GM12878 (cell line): ENCODE data around the gene ING5. TPM values are rescaled to one million over a fixed set of nuclear protein-coding genes. Genes with fewer than 3 reads are reported as not detected.

Experiments used
- ATAC-seq: fragments of 200-7000 bp; cut with Tn5 transposase; 3 replicates; pipeline ENCODE4 v1.9.1; 2020; ENCODE audit warnings: mild to moderate bottlenecking, moderate library complexity
- BruUV-seq: library from RNA; stranded (reverse); fragments of 400-500 nt; replicated peaks from 2 replicates; lab custom pipeline; 2021; lab: Mats Ljungman, UMichigan
- CTCF ChIA-PET: fragments of 300-600 bp; sonication (Branson Sonifier 250); formaldehyde crosslinking; extraction: SDS; loops from one replicate; lab custom pipeline; 2021; ENCODE audit warnings: inconsistent platforms; lab: Yijun Ruan, JAX
- POLR2A ChIA-PET: fragments of 350-600 bp; formaldehyde crosslinking; extraction: SDS; loops from one replicate; lab custom pipeline; 2021; ENCODE audit warnings: inconsistent platforms; lab: Charles Lee
- RAD21 ChIA-PET: fragments of 300-600 bp; sonication (Branson Sonifier 250); formaldehyde crosslinking; loops from one replicate; lab custom pipeline; 2023; ENCODE audit warnings: antibody characterized with exemption; ENCODE audit not compliant: unreplicated experiment; lab: Charles Lee
- SMC1A ChIA-PET: fragments of 300-600 bp; sonication (Branson Sonifier 250); formaldehyde crosslinking; loops from one replicate; lab custom pipeline; 2023; ENCODE audit not compliant: unreplicated experiment, uncharacterized antibody; lab: Charles Lee
- DNase-seq: peaks from one replicate; pipeline ENCODE4 v3.0.0-alpha.2; 2011; ENCODE audit warnings: low read depth, low spot score
- FAIRE-seq: peaks from 3 replicates; lab custom pipeline; 2011; peaks lifted over from hg19 to GRCh38; lab: Jason Lieb, UNC
- H2AFZ ChIP-seq: 2 replicates; pipeline ENCODE4 v1.6.0; 2011; ENCODE audit warnings: low read depth, low read length, control low read depth; ENCODE audit not compliant: control insufficient read depth
- H3K27ac ChIP-seq: 2 replicates; pipeline ENCODE4 v1.5.1; 2011; ENCODE audit warnings: control low read depth; ENCODE audit not compliant: control insufficient read depth, insufficient read depth
- H3K27me3 ChIP-seq, 2 experiments: replicated peaks in 1 of 2; 2 replicates each; pipeline versions ENCODE4 v1.6.0 to v1.6.1; 2011; ENCODE audit warnings: low read length in 1 of 2; ENCODE audit not compliant: control insufficient read depth in 2 of 2, insufficient read depth in 2 of 2
- H3K36me3 ChIP-seq, 2 experiments: 2 replicates each; pipeline ENCODE4 v1.5.1; 2011; ENCODE audit warnings: low read length in 1 of 2; ENCODE audit not compliant: control insufficient read depth in 2 of 2, insufficient read depth in 2 of 2
- H3K4me1 ChIP-seq: 2 replicates; pipeline ENCODE4 v1.6.1; 2011; ENCODE audit warnings: mild to moderate bottlenecking, low read length, moderate library complexity, mixed read lengths; ENCODE audit not compliant: control insufficient read depth, insufficient read depth
- H3K4me2 ChIP-seq: 2 replicates; pipeline ENCODE4 v1.6.0; 2011; ENCODE audit warnings: control low read depth; ENCODE audit not compliant: control insufficient read depth, insufficient read depth
- H3K4me3 ChIP-seq: fragments of 200-600 bp; sonication (generic); 2 replicates; pipeline ENCODE4 v1.5.1; 2016
- H3K79me2 ChIP-seq: 2 replicates; pipeline ENCODE4 v1.6.0; 2011; ENCODE audit warnings: low read length; ENCODE audit not compliant: control insufficient read depth, insufficient read depth
- H3K9ac ChIP-seq: 2 replicates; pipeline ENCODE4 v1.8.0; 2011; ENCODE audit warnings: low read length, control low read depth, mixed read lengths; ENCODE audit not compliant: control insufficient read depth, insufficient read depth
- H3K9me3 ChIP-seq: replicated peaks from 3 replicates; pipeline ENCODE4 v1.5.1; 2011; ENCODE audit warnings: mild to moderate bottlenecking, low read length; ENCODE audit not compliant: control insufficient read depth, insufficient read depth
- H4K20me1 ChIP-seq: 2 replicates; pipeline ENCODE4 v1.6.0; 2011; ENCODE audit not compliant: control insufficient read depth, insufficient read depth
- ASH2L ChIP-seq: fragments of 300-600, 200-600 bp; sonication (generic); IDR thresholded peaks from 2 replicates; pipeline ENCODE4 v1.6.1; 2017; ENCODE audit warnings: low read depth, mild to moderate bottlenecking, borderline replicate concordance
- ATF7 ChIP-seq: fragments of 450-650 bp; IDR thresholded peaks from 2 replicates; pipeline ENCODE4 v1.6.1; 2016; ENCODE audit warnings: low read depth, mild to moderate bottlenecking
- BCL3 ChIP-seq: IDR thresholded peaks from 2 replicates; pipeline ENCODE4 v1.6.1; 2011; ENCODE audit warnings: borderline replicate concordance, low read depth, mild to moderate bottlenecking, moderate library complexity, low read length; ENCODE audit not compliant: insufficient read depth, poor library complexity, severe bottlenecking
- BMI1 ChIP-seq: fragments of 450-650 bp; IDR thresholded peaks from 2 replicates; pipeline ENCODE4 v1.6.1; 2016; ENCODE audit warnings: mild to moderate bottlenecking, moderate library complexity, borderline replicate concordance
- EP300 ChIP-seq, 2 experiments: fragments of 150-350 bp in 1 of 2; IDR thresholded peaks; 2 replicates each; pipeline ENCODE4 v1.6.1; 2011 to 2012; ENCODE audit warnings: low read depth in 2 of 2, low read length in 2 of 2, borderline replicate concordance in 1 of 2, improper control_type of control experiment in 1 of 2, inconsistent platforms in 1 of 2; ENCODE audit not compliant: control insufficient read depth in 1 of 2
- ESRRA ChIP-seq: IDR thresholded peaks from 2 replicates; pipeline ENCODE4 v1.6.1; 2012; ENCODE audit warnings: mild to moderate bottlenecking, low read length, improper control_type of control experiment
- ETV6 ChIP-seq, 2 experiments: fragments of 450-650 bp in 1 of 2; IDR thresholded peaks in 1 of 2; conservative IDR thresholded peaks in 1 of 2; 2 replicates each; pipeline ENCODE4 v1.6.1; 2014; ENCODE audit warnings: antibody characterized with exemption in 1 of 2, borderline replicate concordance in 1 of 2, low read depth in 1 of 2, mild to moderate bottlenecking in 1 of 2, moderate library complexity in 1 of 2
- FOS ChIP-seq: IDR thresholded peaks from 3 replicates; pipeline ENCODE4 v1.6.1; 2011; ENCODE audit warnings: borderline replicate concordance; ENCODE audit not compliant: insufficient read length; ENCODE audit errors: extremely low read depth
- HDAC2 ChIP-seq: fragments of 200-600 bp; sonication (generic); IDR thresholded peaks from 2 replicates; pipeline ENCODE4 v1.6.1; 2017
- HSF1 ChIP-seq: fragments of 150-350 bp; IDR thresholded peaks from 2 replicates; pipeline ENCODE4 v1.6.1; 2014; ENCODE audit warnings: mild to moderate bottlenecking, low read depth, low read length
- IRF3 ChIP-seq: fragments of 450-650 bp; IDR thresholded peaks from 2 replicates; pipeline ENCODE4 v1.6.1; 2014; ENCODE audit warnings: mild to moderate bottlenecking
- SKIL ChIP-seq: fragments of 450-650 bp; IDR thresholded peaks from 2 replicates; pipeline ENCODE4 v1.6.1; 2017; ENCODE audit warnings: mild to moderate bottlenecking, low read depth, inconsistent platforms; ENCODE audit not compliant: poor library complexity, severe bottlenecking
- SMC3 ChIP-seq: IDR thresholded peaks from 2 replicates; pipeline ENCODE4 v1.6.1; 2011; ENCODE audit warnings: low read length, improper control_type of control experiment, borderline replicate concordance
- SPI1 ChIP-seq: IDR thresholded peaks from 2 replicates; pipeline ENCODE4 v1.6.1; 2011; ENCODE audit warnings: low read depth, mild to moderate bottlenecking, low read length, moderate library complexity, borderline replicate concordance; ENCODE audit not compliant: insufficient read depth
- STAT1 ChIP-seq: fragments of 450-650 bp; conservative IDR thresholded peaks from 2 replicates; pipeline ENCODE4 v1.6.1; 2014; ENCODE audit warnings: antibody characterized with exemption, mild to moderate bottlenecking
- YY1 ChIP-seq: IDR thresholded peaks from 2 replicates; pipeline ENCODE4 v1.6.1; 2011; ENCODE audit warnings: low read depth, mild to moderate bottlenecking, low read length
- ZNF217 ChIP-seq: fragments of 450-650 bp; IDR thresholded peaks from 2 replicates; pipeline ENCODE4 v1.6.1; 2017; ENCODE audit warnings: antibody characterized with exemption, mild to moderate bottlenecking
- ZNF622 ChIP-seq: fragments of 450-650 bp; IDR thresholded peaks from 2 replicates; pipeline ENCODE4 v1.6.1; 2017; ENCODE audit warnings: mild to moderate bottlenecking, inconsistent platforms
- WGBS: methylation state at CpG from one replicate; pipeline ENCODE4 v1.1.6; 2016; ENCODE audit warnings: low lambda C conversion rate; ENCODE audit not compliant: insufficient replicate concordance, insufficient coverage; ENCODE audit errors: missing lambda C conversion rate; 5-methylcytosine and 5-hydroxymethylcytosine counted together
- in situ Hi-C: fragments of 300-500 bp; cut with MboI; formaldehyde crosslinking; loops from 9 replicates; pipeline ENCODE4 v1.14.3; 2018; ENCODE audit warnings: mixed read lengths
- intact Hi-C: fragments of 100-400 bp; cut with micrococcal nuclease; formaldehyde crosslinking; loops from one replicate; pipeline ENCODE4 v1.14.2; 2022; ENCODE audit not compliant: unreplicated experiment
- polyA plus RNA-seq, 11 experiments: library from polyadenylated mRNA; depleted of rRNA in 4 of 11; unstranded in 6 of 11; stranded (reverse) in 5 of 11; fragments of >200 nt; fragmentation: Nextera tagmentation in 4 of 11; fragmentation: Illumina TruSeq in 1 of 11; extraction: Ambion mirVana in 4 of 11; extraction: Trizol in 1 of 11; gene quantifications; 1 replicate in 1 of 11; 2 replicates in 10 of 11; pipeline versions ENCODE4 v1.2.1 to v1.2.3, GENCODE V29; 2011 to 2016; ENCODE audit warnings: inconsistent platforms in 2 of 11, missing spikeins in 2 of 11, low read depth in 1 of 11
- total RNA-seq, 4 experiments: library from RNA; depleted of rRNA in 3 of 4; stranded (reverse); fragments of >200 nt in 3 of 4; fragmentation: Illumina TruSeq in 1 of 4; extraction: Trizol in 1 of 4; gene quantifications; 2 replicates each; pipeline versions ENCODE4 v1.2.1 to v1.2.3, GENCODE V29; 2013 to 2021

ING5 gene
- total and polyA plus RNA-seq, 10 of the 15 experiments (the other 5 are each of a cell fraction or from before 2014, with no cell fraction given): 10.0 to 46.1 (median 27.2) TPM

- CTCF ChIA-PET: no interaction called here
- TF ChIP-seq YY1 (no peak), ZNF622 (no peak), ATF7 (no peak), STAT1 (no peak), HDAC2 (no peak), FOS (no peak), BMI1 (no peak), HSF1 (no peak), IRF3 (no peak), SPI1 (no peak), SMC3 (no peak), SKIL (no peak), BCL3 (no peak), EP300 (IDR thresholded peaks at IDR 0.05; ENCODE audit: borderline replicate concordance in 1 of 2, control insufficient read depth in 1 of 2, low read depth in 2 of 2, low read length in 2 of 2) (no peak), ESRRA (no peak), ZNF217 (no peak), ASH2L (no peak), ETV6 (conservative IDR thresholded peaks at IDR 0.05 in 1 of 2, IDR thresholded peaks at IDR 0.05 in 1 of 2; ENCODE audit: borderline replicate concordance in 1 of 2, low read depth in 1 of 2) (no peak)
These were observed 74.7 kb downstream of the ING5 start, which contains the start of gene GAL3ST2 for GRCh38 chr2:241776336-241777169. Gene GAL3ST2, plus strand, starts transcription at chr2:241776822. Its CDS starts 134 bp downstream, at chr2:241776956.

More at GRCh38 chr2:241776336-241777169, 74.7 kb downstream of the ING5 start, which contains the start of gene GAL3ST2:
- Histone ChIP-seq H4K20me1 (no peaks in the 10 kb centered on the region), H3K4me3 (no peak within 1 kb of the TSS), H3K79me2 (no peaks in the 10 kb centered on the region), H3K9me3 (no peaks in the 10 kb centered on the region), H3K4me1 (peaks cover 10% of the 10 kb centered on the region), H2AFZ (no peak within 1 kb of the TSS), H3K27me3 (no peaks in the 10 kb centered on the region), H3K36me3 (no peaks in the 10 kb centered on the region), H3K9ac (no peak within 1 kb of the TSS), H3K4me2 (no peak within 1 kb of the TSS), H3K27ac (no peak within 1 kb of the TSS)
- FAIRE-seq (no peak), ATAC-seq (no peak), DNase-seq (no peak)
- ChIA-PET SMC1A (no interaction called here), POLR2A (no interaction called here), RAD21 (no interaction called here)
- in situ Hi-C loops: no loop called here
- intact Hi-C loops: no loop called here
- no TSS peak for BruUV-seq
- 48% methylated on average over 26 of the region's 27 CpGs for WGBS
